Stimulated activated naive B cell treated with anti-CD40 and anti-IgM and Interleukin-4, amounts not matched to agents 10 μg/mL and 1 μg/mL and 100 μg/mL, for 72 hours (primary cell): ENCODE data around the gene PTPRN2.
"Not testable (repeated sequence)": the region's sequence is repeated elsewhere in the genome, so short reads cannot be mapped to it uniquely, and the experiment has no call there.

ENCODE experiments used
- ATAC-seq, 2 donors: fragments of 150-1000 bp; cut with Tn5 transposase; replicated peaks; 2 replicates each; pipeline ENCODE4 v1.10.0; 2021; ENCODE audit warnings: moderate library complexity in 1 of 2
- DNase-seq: peaks from one replicate; pipeline ENCODE4 v3.0.0; 2021
- H3K27ac Mint-ChIP-seq: one replicate; pipeline ENCODE4 v1.8.0; 2022; ENCODE audit warnings: mild to moderate bottlenecking, mixed read lengths
- H3K27me3 Mint-ChIP-seq, 2 donors: one replicate each; pipeline ENCODE4 v1.8.0; 2022; ENCODE audit warnings: mixed read lengths in 2 of 2
- H3K36me3 Mint-ChIP-seq, 2 donors: one replicate each; pipeline ENCODE4 v1.8.0; 2022; ENCODE audit warnings: mixed read lengths in 2 of 2, mild to moderate bottlenecking in 1 of 2
- H3K4me1 Mint-ChIP-seq, 2 donors: one replicate each; pipeline ENCODE4 v1.8.0; 2022; ENCODE audit warnings: mixed read lengths in 2 of 2, mild to moderate bottlenecking in 1 of 2
- H3K4me3 Mint-ChIP-seq, 2 donors: one replicate each; pipeline ENCODE4 v1.8.0; 2022; ENCODE audit warnings: mild to moderate bottlenecking in 2 of 2, mixed read lengths in 2 of 2, moderate library complexity in 1 of 2
- H3K9me3 Mint-ChIP-seq, 2 donors: one replicate each; pipeline ENCODE4 v1.8.0; 2022; ENCODE audit warnings: mixed read lengths in 2 of 2, mild to moderate bottlenecking in 1 of 2

Gene PTPRN2

GRCh38 chr7:158295966-158296797, 291.4 kb downstream of the PTPRN2 start:
- Mint-ChIP-seq H3K9me3 (peaks cover 5% of the 10 kb centered on the region in 2 donors), H3K36me3 (no peaks in the 10 kb centered on the region), H3K27me3 (no peaks in the 10 kb centered on the region), H3K27ac (no peak overlapping the region), H3K4me1 (no peaks in the 10 kb centered on the region), H3K4me3 (no peak overlapping the region)
- ATAC-seq (no peak), DNase-seq (no peak)

- H3K9me3 Mint-ChIP-seq: peaks cover 6 to 11% of the 10 kb centered on the region in 2 donors
- not testable (repeated sequence) for H3K27me3 Mint-ChIP-seq, H3K36me3 Mint-ChIP-seq, H3K4me3 Mint-ChIP-seq, DNase-seq, H3K4me1 Mint-ChIP-seq, H3K27ac Mint-ChIP-seq, ATAC-seq
These were observed 293.0 kb downstream of the PTPRN2 start for GRCh38 chr7:158294468-158295215.

GRCh38 chr7:158292948-158293347, 294.7 kb downstream of the PTPRN2 start:
- no peak for ATAC-seq
- H3K36me3 Mint-ChIP-seq: no peaks in the 10 kb centered on the region
- H3K27ac Mint-ChIP-seq: no peak overlapping the region
- no peaks in the 10 kb centered on the region for H3K4me1 Mint-ChIP-seq
- H3K4me3 Mint-ChIP-seq: no peak overlapping the region
- no peaks in the 10 kb centered on the region for H3K27me3 Mint-ChIP-seq
- no peak for DNase-seq
- peaks cover 19 to 23% of the 10 kb centered on the region in 2 donors for H3K9me3 Mint-ChIP-seq

- ATAC-seq: no peak
- no peaks in the 10 kb centered on the region for H3K27me3 Mint-ChIP-seq
- H3K36me3 Mint-ChIP-seq: no peaks in the 10 kb centered on the region
- no peak overlapping the region for H3K4me3 Mint-ChIP-seq
- peaks cover 21 to 30% of the 10 kb centered on the region in 2 donors for H3K9me3 Mint-ChIP-seq
- no peak overlapping the region for H3K27ac Mint-ChIP-seq
- no peaks in the 10 kb centered on the region for H3K4me1 Mint-ChIP-seq
- DNase-seq: no peak
These were observed 295.6 kb downstream of the PTPRN2 start for GRCh38 chr7:158291998-158292397.

GRCh38 chr7:158289761-158290523, 297.7 kb downstream of the PTPRN2 start:
- no peak for ATAC-seq
- Mint-ChIP-seq H3K4me1 (no peaks in the 10 kb centered on the region), H3K9me3 (peaks cover 25 to 33% of the 10 kb centered on the region in 2 donors), H3K27ac (no peak overlapping the region), H3K27me3 (no peaks in the 10 kb centered on the region), H3K36me3 (no peaks in the 10 kb centered on the region), H3K4me3 (no peak overlapping the region)
- DNase-seq: no peak

- Mint-ChIP-seq H3K4me1 (no peaks in the 10 kb centered on the region), H3K27me3 (no peaks in the 10 kb centered on the region), H3K4me3 (no peak overlapping the region), H3K36me3 (no peaks in the 10 kb centered on the region), H3K27ac (no peak overlapping the region), H3K9me3 (peaks cover 24 to 31% of the 10 kb centered on the region in 2 donors)
- DNase-seq (no peak), ATAC-seq (no peak)
These were observed 298.4 kb downstream of the PTPRN2 start for GRCh38 chr7:158289231-158289630.

GRCh38 chr7:158286210-158286609, 301.4 kb downstream of the PTPRN2 start:
- ATAC-seq (no peak), DNase-seq (no peak)
- Mint-ChIP-seq H3K27me3 (no peaks in the 10 kb centered on the region), H3K9me3 (peaks cover 26 to 31% of the 10 kb centered on the region in 2 donors), H3K27ac (no peak overlapping the region), H3K4me3 (no peak overlapping the region), H3K4me1 (no peaks in the 10 kb centered on the region), H3K36me3 (no peaks in the 10 kb centered on the region)

- ATAC-seq: no peak
- Mint-ChIP-seq H3K4me1 (no peaks in the 10 kb centered on the region), H3K4me3 (no peak overlapping the region), H3K9me3 (peaks cover 25 to 31% of the 10 kb centered on the region in 2 donors), H3K27me3 (no peaks in the 10 kb centered on the region), H3K27ac (no peak overlapping the region), H3K36me3 (no peaks in the 10 kb centered on the region)
- DNase-seq: no peak
These were observed 302.2 kb downstream of the PTPRN2 start for GRCh38 chr7:158285383-158285770.

- Mint-ChIP-seq H3K4me1 (no peaks in the 10 kb centered on the region), H3K27ac (no peak overlapping the region), H3K9me3 (peaks cover 25 to 31% of the 10 kb centered on the region in 2 donors), H3K4me3 (no peak overlapping the region), H3K36me3 (no peaks in the 10 kb centered on the region), H3K27me3 (no peaks in the 10 kb centered on the region)
- no peak for DNase-seq
- no peak for ATAC-seq
These were observed 302.8 kb downstream of the PTPRN2 start for GRCh38 chr7:158284617-158285382.

GRCh38 chr7:158284121-158284520, 303.5 kb downstream of the PTPRN2 start:
- Mint-ChIP-seq H3K4me1 (no peaks in the 10 kb centered on the region), H3K36me3 (no peaks in the 10 kb centered on the region), H3K27ac (no peak overlapping the region), H3K9me3 (peaks cover 21 to 24% of the 10 kb centered on the region in 2 donors), H3K4me3 (no peak overlapping the region), H3K27me3 (no peaks in the 10 kb centered on the region)
- ATAC-seq (no peak), DNase-seq (no peak)

GRCh38 chr7:158283016-158283974, 304.3 kb downstream of the PTPRN2 start:
- H3K4me3 Mint-ChIP-seq: no peak overlapping the region
- ATAC-seq: no peak
- H3K36me3 Mint-ChIP-seq: no peaks in the 10 kb centered on the region
- H3K27me3 Mint-ChIP-seq: no peaks in the 10 kb centered on the region
- no peaks in the 10 kb centered on the region for H3K4me1 Mint-ChIP-seq
- H3K9me3 Mint-ChIP-seq: peaks cover 16 to 17% of the 10 kb centered on the region in 2 donors
- no peak for DNase-seq
- H3K27ac Mint-ChIP-seq: no peak overlapping the region

GRCh38 chr7:158282461-158283001, 305.1 kb downstream of the PTPRN2 start:
- no peak overlapping the region for H3K4me3 Mint-ChIP-seq
- ATAC-seq: no peak
- peaks cover 11 to 16% of the 10 kb centered on the region in 2 donors for H3K9me3 Mint-ChIP-seq

GRCh38 chr7:158281441-158281840, 306.2 kb downstream of the PTPRN2 start:
- no peaks in the 10 kb centered on the region for H3K27me3 Mint-ChIP-seq
- no peak overlapping the region for H3K4me3 Mint-ChIP-seq
- H3K9me3 Mint-ChIP-seq: peaks cover 0 to 7% of the 10 kb centered on the region in 2 donors
- no peaks in the 10 kb centered on the region for H3K4me1 Mint-ChIP-seq
- H3K27ac Mint-ChIP-seq: no peak overlapping the region
- ATAC-seq (no peak), DNase-seq (no peak)
- no peaks in the 10 kb centered on the region for H3K36me3 Mint-ChIP-seq

More at GRCh38 chr7:158282461-158283001, 305.1 kb downstream of the PTPRN2 start:
- DNase-seq: no peak
- H3K36me3 Mint-ChIP-seq: no peaks in the 10 kb centered on the region
- no peaks in the 10 kb centered on the region for H3K27me3 Mint-ChIP-seq
- no peaks in the 10 kb centered on the region for H3K4me1 Mint-ChIP-seq
- no peak overlapping the region for H3K27ac Mint-ChIP-seq
